ENCODE measurements around the gene CRIP1.

The CRIP1 gene, protein sequence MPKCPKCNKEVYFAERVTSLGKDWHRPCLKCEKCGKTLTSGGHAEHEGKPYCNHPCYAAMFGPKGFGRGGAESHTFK

DNA sequence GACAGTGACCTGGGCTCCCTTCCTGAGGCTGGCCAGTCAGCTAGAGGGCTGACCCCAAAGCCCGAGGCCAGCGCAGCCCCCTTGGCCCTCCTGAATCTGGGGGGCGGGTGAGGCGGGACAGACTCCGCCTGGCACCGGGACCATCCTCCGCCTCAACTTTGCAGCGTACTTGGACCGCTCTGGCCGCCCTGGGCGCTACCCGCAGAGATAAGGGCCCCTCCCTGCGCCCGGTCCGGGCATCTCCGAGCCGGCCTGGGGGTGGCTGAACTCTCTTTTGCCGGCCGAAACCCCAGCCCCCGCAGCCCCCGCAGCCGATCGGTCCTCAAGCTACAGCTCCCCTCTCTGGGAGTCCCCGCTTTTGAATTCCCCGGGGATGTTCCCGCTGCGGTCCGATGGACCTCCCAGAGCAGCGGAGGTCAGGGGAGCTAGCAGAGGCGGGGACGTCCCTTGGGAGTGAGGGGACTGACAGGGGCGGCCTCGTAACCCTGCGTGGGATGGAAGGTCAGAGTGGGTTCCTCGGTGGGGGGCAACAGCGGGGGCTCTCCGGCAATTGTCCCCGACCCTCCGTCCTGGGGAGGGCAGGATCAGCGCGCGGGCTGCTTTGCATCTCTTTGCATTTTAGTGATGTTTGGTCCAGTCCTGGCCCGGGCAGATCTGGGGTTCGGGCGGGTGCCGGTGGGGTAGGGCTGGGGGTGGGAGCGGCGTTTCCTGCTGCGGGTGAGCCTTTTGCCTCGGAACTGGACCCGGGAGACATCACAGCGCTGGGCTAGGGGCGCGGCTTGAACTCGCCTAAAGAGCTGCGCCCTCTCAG, at the start of gene CRIP1:
CRIP1 (plus strand) TSS at position 724 of the 811 bp plus-strand sequence. CDS start 374 bp downstream, outside the sequence.
- no peaks in the 10 kb centered on the region for H3K27me3 Mint-ChIP-seq
- peaks cover 60% of the 10 kb centered on the region for H3K4me1 Mint-ChIP-seq
- H3K36me3 Mint-ChIP-seq = no peaks in the 10 kb centered on the region
- H3K9me3 Mint-ChIP-seq = no peaks in the 10 kb centered on the region
- peak within 1 kb of the TSS; percentile 80 for H3K4me3 Mint-ChIP-seq
- H3K27ac Mint-ChIP-seq = peak within 1 kb of the TSS; percentile 35

DNA sequence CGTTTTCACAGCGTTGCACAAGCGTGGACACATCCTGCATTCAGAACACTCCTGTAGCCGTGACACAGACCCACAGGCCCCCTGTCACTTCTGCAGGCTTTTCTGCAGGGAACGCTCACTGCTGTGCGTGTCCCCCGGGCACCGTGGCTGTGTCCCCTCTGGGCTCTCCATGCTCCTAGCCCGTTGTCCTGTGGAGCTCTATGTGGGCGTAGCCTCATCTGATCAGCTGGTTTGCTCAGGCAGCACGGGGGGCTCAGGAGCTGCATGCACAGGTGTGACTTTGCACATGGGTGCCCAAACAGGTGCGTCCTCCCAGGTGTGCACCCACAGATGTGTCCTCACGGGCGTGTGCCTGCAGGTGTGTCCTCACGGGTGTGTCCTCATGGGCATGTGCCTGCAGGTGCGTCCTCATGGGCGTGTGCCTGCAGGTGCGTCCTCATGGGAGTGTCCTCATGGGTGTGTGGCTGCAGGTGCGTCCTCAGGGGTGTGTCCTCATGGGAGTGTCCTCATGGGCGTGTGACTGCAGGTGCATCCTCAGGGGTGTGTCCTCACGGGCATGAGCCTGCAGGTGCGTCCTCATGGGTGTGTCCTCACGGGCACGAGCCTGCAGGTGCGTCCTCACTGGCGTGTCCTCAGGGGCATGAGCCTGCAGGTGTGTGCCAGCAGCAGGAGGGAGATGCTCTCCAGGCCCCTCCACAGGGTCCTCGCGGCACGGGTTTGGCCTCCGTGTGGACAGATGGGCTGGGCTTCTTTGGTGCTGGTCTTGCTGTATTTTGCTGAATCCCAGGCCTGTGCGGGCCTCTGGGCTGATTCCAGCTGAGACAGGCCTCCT, 49.6 kb upstream of the CRIP1 start:
- no peak overlapping the region for H3K4me3 Mint-ChIP-seq

GRCh38 chr14:105437723-105438500, 48.8 kb upstream of the CRIP1 start:
- H3K36me3 Mint-ChIP-seq = peaks cover 3% of the 10 kb centered on the region
- H3K4me1 Mint-ChIP-seq = peaks cover 22% of the 10 kb centered on the region
- H3K27me3 Mint-ChIP-seq = no peaks in the 10 kb centered on the region
- no peak overlapping the region for H3K4me3 Mint-ChIP-seq
- no peaks in the 10 kb centered on the region for H3K9me3 Mint-ChIP-seq
- H3K27ac Mint-ChIP-seq = no peak overlapping the region

More for the DNA sequence above, 49.6 kb upstream of the CRIP1 start:
- H3K27me3 Mint-ChIP-seq = no peaks in the 10 kb centered on the region
- H3K27ac Mint-ChIP-seq = no peak overlapping the region
- peaks cover 22% of the 10 kb centered on the region for H3K4me1 Mint-ChIP-seq
- H3K9me3 Mint-ChIP-seq = no peaks in the 10 kb centered on the region
- H3K36me3 Mint-ChIP-seq = peaks cover 3% of the 10 kb centered on the region

- Mint-ChIP-seq H3K27me3 (no peaks in the 10 kb centered on the region), H3K4me3 (no peak overlapping the region), H3K4me1 (peaks cover 18% of the 10 kb centered on the region), H3K36me3 (peaks cover 3% of the 10 kb centered on the region), H3K9me3 (no peaks in the 10 kb centered on the region), H3K27ac (no peak overlapping the region)
Observed at GRCh38 chr14:105439179-105439578, 47.5 kb upstream of the CRIP1 start.

GRCh38 chr14:105439710-105440553, 46.8 kb upstream of the CRIP1 start:
- H3K36me3 Mint-ChIP-seq = peaks cover 3% of the 10 kb centered on the region
- no peak overlapping the region for H3K4me3 Mint-ChIP-seq
- no peaks in the 10 kb centered on the region for H3K27me3 Mint-ChIP-seq
- H3K27ac Mint-ChIP-seq = no peak overlapping the region
- H3K4me1 Mint-ChIP-seq = peaks cover 15% of the 10 kb centered on the region
- no peaks in the 10 kb centered on the region for H3K9me3 Mint-ChIP-seq

DNA sequence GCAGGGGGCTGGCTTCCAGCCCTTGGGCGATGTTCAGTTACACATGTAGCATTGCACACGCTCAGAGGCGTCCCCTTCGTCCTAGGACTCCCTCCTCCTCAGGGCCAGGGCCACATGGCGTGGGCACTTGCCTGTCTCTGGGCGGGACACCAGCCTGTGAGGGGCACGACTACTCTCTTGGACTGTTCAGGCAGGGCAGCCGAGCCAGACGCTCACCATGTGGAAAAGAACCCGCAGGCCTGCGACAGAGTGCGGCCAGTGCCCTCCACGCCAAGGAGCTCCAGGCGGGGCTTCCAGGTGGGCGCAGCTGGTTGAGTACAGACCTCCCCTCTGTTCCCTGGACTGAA, 46.2 kb upstream of the CRIP1 start:
- Mint-ChIP-seq H3K27me3 (no peaks in the 10 kb centered on the region), H3K4me1 (peaks cover 9% of the 10 kb centered on the region), H3K4me3 (no peak overlapping the region), H3K9me3 (no peaks in the 10 kb centered on the region), H3K27ac (no peak overlapping the region), H3K36me3 (peaks cover 3% of the 10 kb centered on the region)

- Mint-ChIP-seq H3K27me3 (no peaks in the 10 kb centered on the region), H3K4me3 (no peak overlapping the region), H3K36me3 (peaks cover 3% of the 10 kb centered on the region), H3K4me1 (peaks cover 4% of the 10 kb centered on the region), H3K27ac (no peak overlapping the region), H3K9me3 (no peaks in the 10 kb centered on the region)
Observed at GRCh38 chr14:105440992-105441391, 45.7 kb upstream of the CRIP1 start.

- H3K36me3 Mint-ChIP-seq = peaks cover 2% of the 10 kb centered on the region
- no peak overlapping the region for H3K27ac Mint-ChIP-seq
- H3K9me3 Mint-ChIP-seq = no peaks in the 10 kb centered on the region
- no peaks in the 10 kb centered on the region for H3K4me1 Mint-ChIP-seq
- H3K27me3 Mint-ChIP-seq = no peaks in the 10 kb centered on the region
- H3K4me3 Mint-ChIP-seq = no peak overlapping the region
Observed at GRCh38 chr14:105442125-105442524, 44.6 kb upstream of the CRIP1 start.

DNA sequence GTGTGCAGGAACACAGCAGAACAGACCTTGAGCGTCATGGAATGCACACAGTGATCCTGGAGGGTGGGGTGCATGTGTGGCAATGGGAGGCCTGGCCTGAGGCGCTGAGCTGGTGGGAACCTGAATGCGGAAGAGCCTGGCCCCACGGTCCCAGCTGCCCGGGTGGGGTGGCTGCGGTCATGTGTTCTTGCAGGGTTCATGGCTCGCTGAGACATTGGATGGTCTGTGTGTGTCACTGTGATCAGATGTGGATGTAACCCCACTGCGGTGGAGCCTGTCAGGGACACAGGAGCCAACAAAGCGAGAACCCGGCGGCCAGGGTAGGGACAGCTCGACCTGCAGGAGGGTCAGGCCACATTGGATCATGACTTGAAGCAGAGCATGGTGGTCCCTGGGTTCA, 43.9 kb upstream of the CRIP1 start:
- Mint-ChIP-seq H3K27ac (no peak overlapping the region), H3K27me3 (no peaks in the 10 kb centered on the region), H3K4me3 (no peak overlapping the region), H3K9me3 (no peaks in the 10 kb centered on the region), H3K36me3 (peaks cover 2% of the 10 kb centered on the region), H3K4me1 (no peaks in the 10 kb centered on the region)

- Mint-ChIP-seq H3K4me3 (no peak overlapping the region), H3K27me3 (no peaks in the 10 kb centered on the region), H3K27ac (no peak overlapping the region), H3K4me1 (no peaks in the 10 kb centered on the region), H3K36me3 (peaks cover 2% of the 10 kb centered on the region), H3K9me3 (no peaks in the 10 kb centered on the region)
Observed at GRCh38 chr14:105444859-105445258, 41.8 kb upstream of the CRIP1 start.

GRCh38 chr14:105445290-105445689, 41.4 kb upstream of the CRIP1 start:
- H3K4me3 Mint-ChIP-seq = no peak overlapping the region
- H3K27ac Mint-ChIP-seq = no peak overlapping the region
- peaks cover 2% of the 10 kb centered on the region for H3K36me3 Mint-ChIP-seq
- H3K4me1 Mint-ChIP-seq = no peaks in the 10 kb centered on the region
- H3K27me3 Mint-ChIP-seq = no peaks in the 10 kb centered on the region
- no peaks in the 10 kb centered on the region for H3K9me3 Mint-ChIP-seq

- H3K4me1 Mint-ChIP-seq = no peaks in the 10 kb centered on the region
Observed at GRCh38 chr14:105445901-105446845, 40.5 kb upstream of the CRIP1 start.

GRCh38 chr14:105446971-105447370, 39.7 kb upstream of the CRIP1 start:
- Mint-ChIP-seq H3K4me1 (no peaks in the 10 kb centered on the region), H3K4me3 (no peak overlapping the region), H3K36me3 (no peaks in the 10 kb centered on the region), H3K9me3 (no peaks in the 10 kb centered on the region), H3K27ac (no peak overlapping the region), H3K27me3 (no peaks in the 10 kb centered on the region)

More at GRCh38 chr14:105445901-105446845, 40.5 kb upstream of the CRIP1 start:
- Mint-ChIP-seq H3K9me3 (no peaks in the 10 kb centered on the region), H3K27ac (peak overlapping the region; percentile 23), H3K27me3 (no peaks in the 10 kb centered on the region), H3K36me3 (peaks cover 2% of the 10 kb centered on the region), H3K4me3 (no peak overlapping the region)

Data from activated naive CD4-positive, alpha-beta T cell treated with anti-CD3 and anti-CD28 coated beads, Interleukin-2, amount 50 U/mL, for 24 hours (primary cell).